HG03354 (cell line): ENCODE results near the gene CEP104.

Experiments
- ATAC-seq: cut with Tn5 transposase; IDR thresholded peaks from one replicate; pipeline ENCODE4 v1.9.1; 2021; ENCODE audit warnings: mild to moderate bottlenecking; ENCODE audit not compliant: unreplicated experiment, poor library complexity, severe bottlenecking

The CEP104 gene

GRCh38 chr1:3772715-3773571 is 84.1 kb downstream of the CEP104 start, which contains the start of gene SMIM1:
TSS of gene SMIM1 (plus strand) at chr1:3772749. CDS start at chr1:3775374, 2,625 bp downstream.
- ATAC-seq: peak; percentile 22

GRCh38 chr1:3772027-3772714 is 84.8 kb downstream of the CEP104 start:
- peak; percentile 67 for ATAC-seq

GRCh38 chr1:3771108-3772026 is 85.6 kb downstream of the CEP104 start:
- ATAC-seq: no peak

- no peak for ATAC-seq
These were observed 86.8 kb downstream of the CEP104 start for GRCh38 chr1:3770047-3770765.

- ATAC-seq: no peak
These were observed 88.1 kb downstream of the CEP104 start for GRCh38 chr1:3768811-3769390.

- no peak for ATAC-seq
These were observed 89.6 kb downstream of the CEP104 start for GRCh38 chr1:3767328-3767925.

GRCh38 chr1:3763351-3764125 is 93.5 kb downstream of the CEP104 start:
- no peak for ATAC-seq

GRCh38 chr1:3762873-3763228 is 94.2 kb downstream of the CEP104 start:
- ATAC-seq: no peak

GRCh38 chr1:3762151-3762872 is 94.7 kb downstream of the CEP104 start:
- no peak for ATAC-seq
